HG03139 (cell line): ENCODE measurements around the gene BAIAP2.

Experiments
- ATAC-seq: cut with Tn5 transposase; IDR thresholded peaks from one replicate; pipeline ENCODE4 v1.9.1; 2021; ENCODE audit not compliant: unreplicated experiment

BAIAP2 gene

GRCh38 chr17:81050645-81051625 is 16.0 kb downstream of the BAIAP2 start:
- no peak for ATAC-seq

- ATAC-seq: no peak
Observed at GRCh38 chr17:81052199-81052997, 17.4 kb downstream of the BAIAP2 start.

- no peak for ATAC-seq
Observed at GRCh38 chr17:81053041-81053970, 18.4 kb downstream of the BAIAP2 start.

- ATAC-seq: no peak
Observed at GRCh38 chr17:81054308-81054707, 19.4 kb downstream of the BAIAP2 start.

GRCh38 chr17:81054881-81055370 is 20.0 kb downstream of the BAIAP2 start:
- ATAC-seq: no peak

- no peak for ATAC-seq
Observed at GRCh38 chr17:81056312-81056711, 21.4 kb downstream of the BAIAP2 start.

- no peak for ATAC-seq
Observed at GRCh38 chr17:81057079-81057730, 22.3 kb downstream of the BAIAP2 start.

- no peak for ATAC-seq
Observed at GRCh38 chr17:81057777-81058176, 22.8 kb downstream of the BAIAP2 start.

GRCh38 chr17:81058263-81058871 is 23.4 kb downstream of the BAIAP2 start:
- ATAC-seq: no peak

GRCh38 chr17:81059026-81059425 is 24.1 kb downstream of the BAIAP2 start:
- ATAC-seq: no peak

GRCh38 chr17:81060416-81060815 is 25.5 kb downstream of the BAIAP2 start:
- no peak for ATAC-seq

- ATAC-seq: no peak
Observed at GRCh38 chr17:81061027-81061735, 26.2 kb downstream of the BAIAP2 start.

GRCh38 chr17:81062014-81062780 is 27.2 kb downstream of the BAIAP2 start:
- ATAC-seq: no peak

GRCh38 chr17:81063106-81064093 is 28.4 kb downstream of the BAIAP2 start:
- no peak for ATAC-seq

GRCh38 chr17:81064678-81065475 is 29.9 kb downstream of the BAIAP2 start:
- no peak for ATAC-seq

GRCh38 chr17:81065500-81065899 is 30.5 kb downstream of the BAIAP2 start:
- no peak for ATAC-seq
